NB4 (cell line): Measurements from ENCODE around the gene CNTFR.

ENCODE experiments used
- CTCF ChIP-seq: IDR thresholded peaks from one replicate; pipeline ENCODE4 v1.5.1; 2012; ENCODE audit warnings: low read depth, low read length
- MAX ChIP-seq: IDR thresholded peaks from 2 replicates; pipeline ENCODE4 v1.6.1; 2011; ENCODE audit warnings: low read depth, low read length
- POLR2A ChIP-seq: IDR thresholded peaks from 2 replicates; pipeline ENCODE4 v1.6.1; 2011; ENCODE audit warnings: mild to moderate bottlenecking; ENCODE audit not compliant: insufficient read length; ENCODE audit errors: extremely low read depth

GRCh38 chr9:34520505-34521385 is 68.8 kb downstream of the CNTFR start:
- TF ChIP-seq CTCF (no peak), MAX (no peak), POLR2A (no peak)
